IPS-20b (cell line): ENCODE results near the gene CATSPER4.
A peak's percentile ranks its signal among the peaks of the same experiment; 100 is the strongest.
"Not testable (repeated sequence)": the region's sequence is repeated elsewhere in the genome, so short reads cannot be mapped to it uniquely, and the experiment has no call there.

ENCODE experiments used
- H3K27ac ChIP-seq: one replicate; pipeline ENCODE4 v1.5.1; 2013; ENCODE audit warnings: low read length
- H3K27me3 ChIP-seq: 2 replicates; pipeline ENCODE4 v1.6.1; 2013; ENCODE audit warnings: mild to moderate bottlenecking, low read length, inconsistent platforms; ENCODE audit not compliant: insufficient read depth
- H3K36me3 ChIP-seq: 2 replicates; pipeline ENCODE4 v1.6.1; 2013; ENCODE audit warnings: low read depth, mild to moderate bottlenecking, inconsistent platforms, low read length, moderate library complexity; ENCODE audit not compliant: insufficient read depth
- H3K4me1 ChIP-seq: 2 replicates; pipeline ENCODE4 v1.6.1; 2013; ENCODE audit warnings: mild to moderate bottlenecking, control low read depth, inconsistent platforms, low read length, moderate library complexity; ENCODE audit not compliant: insufficient read depth
- H3K4me3 ChIP-seq: 2 replicates; pipeline ENCODE4 v1.5.1; 2013; ENCODE audit warnings: mild to moderate bottlenecking, low read length, inconsistent platforms
- H3K9ac ChIP-seq: 2 replicates; pipeline ENCODE4 v1.6.1; 2013; ENCODE audit warnings: low read depth, mild to moderate bottlenecking, inconsistent platforms, low read length, moderate library complexity
- H3K9me3 ChIP-seq: 2 replicates; pipeline ENCODE4 v1.6.1; 2013; ENCODE audit warnings: mild to moderate bottlenecking, low read depth, low read length, inconsistent platforms; ENCODE audit not compliant: insufficient read depth

CATSPER4 gene

GRCh38 chr1:26210147-26210870 is 19.9 kb downstream of the CATSPER4 start:
- Histone ChIP-seq H3K9ac (no peak overlapping the region), H3K4me1 (no peaks in the 10 kb centered on the region), H3K27me3 (0 out of 2 replicates have a peak, but pooled peaks cover 3% of the 10 kb centered on the region), H3K27ac (no peak overlapping the region), H3K4me3 (no peak overlapping the region), H3K36me3 (no peaks in the 10 kb centered on the region), H3K9me3 (no peaks in the 10 kb centered on the region)

GRCh38 chr1:26212726-26213125 is 22.3 kb downstream of the CATSPER4 start:
- Histone ChIP-seq H3K4me1 (no peaks in the 10 kb centered on the region), H3K9me3 (no peaks in the 10 kb centered on the region), H3K9ac (no peak overlapping the region), H3K27ac (no peak overlapping the region), H3K36me3 (no peaks in the 10 kb centered on the region), H3K4me3 (no peak overlapping the region), H3K27me3 (0 out of 2 replicates have a peak, but pooled peaks cover 3% of the 10 kb centered on the region)

- H3K36me3 ChIP-seq: no peaks in the 10 kb centered on the region
- 0 out of 2 replicates have a peak, but pooled peaks cover 3% of the 10 kb centered on the region for H3K27me3 ChIP-seq
- H3K27ac ChIP-seq: no peak overlapping the region
- H3K4me3 ChIP-seq: no peak overlapping the region
- no peak overlapping the region for H3K9ac ChIP-seq
- no peaks in the 10 kb centered on the region for H3K4me1 ChIP-seq
- no peaks in the 10 kb centered on the region for H3K9me3 ChIP-seq
Measured at GRCh38 chr1:26213335-26213905, 23.0 kb downstream of the CATSPER4 start.

GRCh38 chr1:26215246-26215645 is 24.8 kb downstream of the CATSPER4 start:
- no peak overlapping the region for H3K9ac ChIP-seq
- no peak overlapping the region for H3K4me3 ChIP-seq
- no peaks in the 10 kb centered on the region for H3K36me3 ChIP-seq
- no peak overlapping the region for H3K27ac ChIP-seq
- no peaks in the 10 kb centered on the region for H3K9me3 ChIP-seq
- H3K4me1 ChIP-seq: no peaks in the 10 kb centered on the region
- 0 out of 2 replicates have a peak, but pooled peaks cover 3% of the 10 kb centered on the region for H3K27me3 ChIP-seq

GRCh38 chr1:26218906-26219494 is 28.6 kb downstream of the CATSPER4 start:
- no peak overlapping the region for H3K27ac ChIP-seq
- H3K4me3 ChIP-seq: no peak overlapping the region
- H3K27me3 ChIP-seq: peaks cover 11% of the 10 kb centered on the region; the same call in 1 of the 2 replicates
- H3K36me3 ChIP-seq: no peaks in the 10 kb centered on the region
- H3K9me3 ChIP-seq: no peaks in the 10 kb centered on the region
- H3K9ac ChIP-seq: no peak overlapping the region
- no peaks in the 10 kb centered on the region for H3K4me1 ChIP-seq

GRCh38 chr1:26220199-26220912 is 30.0 kb downstream of the CATSPER4 start:
- no peak overlapping the region for H3K4me3 ChIP-seq
- H3K9ac ChIP-seq: no peak overlapping the region
- H3K4me1 ChIP-seq: no peaks in the 10 kb centered on the region
- H3K36me3 ChIP-seq: no peaks in the 10 kb centered on the region
- no peak overlapping the region for H3K27ac ChIP-seq
- no peaks in the 10 kb centered on the region for H3K9me3 ChIP-seq
- H3K27me3 ChIP-seq: peaks cover 22% of the 10 kb centered on the region

- no peak overlapping the region for H3K9ac ChIP-seq
- no peak overlapping the region for H3K27ac ChIP-seq
- no peaks in the 10 kb centered on the region for H3K9me3 ChIP-seq
- no peaks in the 10 kb centered on the region for H3K36me3 ChIP-seq
- H3K4me3 ChIP-seq: no peak overlapping the region
- H3K4me1 ChIP-seq: no peaks in the 10 kb centered on the region
- H3K27me3 ChIP-seq: peaks cover 28% of the 10 kb centered on the region
Measured at GRCh38 chr1:26221094-26221493, 30.7 kb downstream of the CATSPER4 start.

GRCh38 chr1:26224606-26225005 is 34.2 kb downstream of the CATSPER4 start:
- Histone ChIP-seq H3K36me3 (no peaks in the 10 kb centered on the region), H3K9ac (no peak overlapping the region), H3K4me3 (peak overlapping the region; percentile 76; the same call in 1 of the 2 replicates), H3K27me3 (peaks cover 37% of the 10 kb centered on the region), H3K9me3 (no peaks in the 10 kb centered on the region), H3K27ac (no peak overlapping the region), H3K4me1 (no peaks in the 10 kb centered on the region)

GRCh38 chr1:26225033-26225831 is 34.8 kb downstream of the CATSPER4 start:
- H3K4me3 ChIP-seq: peak overlapping the region; percentile 76

GRCh38 chr1:26230682-26231081 is 40.3 kb downstream of the CATSPER4 start:
- not testable (repeated sequence) for H3K9me3 ChIP-seq, H3K4me1 ChIP-seq, H3K9ac ChIP-seq, H3K4me3 ChIP-seq, H3K27ac ChIP-seq, H3K36me3 ChIP-seq
- H3K27me3 ChIP-seq: peaks cover 13% of the 10 kb centered on the region

More at GRCh38 chr1:26225033-26225831, 34.8 kb downstream of the CATSPER4 start:
- H3K9me3 ChIP-seq: no peaks in the 10 kb centered on the region
- peaks cover 37% of the 10 kb centered on the region for H3K27me3 ChIP-seq
- H3K36me3 ChIP-seq: no peaks in the 10 kb centered on the region
- H3K4me1 ChIP-seq: no peaks in the 10 kb centered on the region
- H3K9ac ChIP-seq: peak overlapping the region; percentile 60; the same call in 1 of the 2 replicates
- H3K27ac ChIP-seq: no peak overlapping the region
